ENCODE measurements around the gene PAX7.

The PAX7 gene

DNA sequence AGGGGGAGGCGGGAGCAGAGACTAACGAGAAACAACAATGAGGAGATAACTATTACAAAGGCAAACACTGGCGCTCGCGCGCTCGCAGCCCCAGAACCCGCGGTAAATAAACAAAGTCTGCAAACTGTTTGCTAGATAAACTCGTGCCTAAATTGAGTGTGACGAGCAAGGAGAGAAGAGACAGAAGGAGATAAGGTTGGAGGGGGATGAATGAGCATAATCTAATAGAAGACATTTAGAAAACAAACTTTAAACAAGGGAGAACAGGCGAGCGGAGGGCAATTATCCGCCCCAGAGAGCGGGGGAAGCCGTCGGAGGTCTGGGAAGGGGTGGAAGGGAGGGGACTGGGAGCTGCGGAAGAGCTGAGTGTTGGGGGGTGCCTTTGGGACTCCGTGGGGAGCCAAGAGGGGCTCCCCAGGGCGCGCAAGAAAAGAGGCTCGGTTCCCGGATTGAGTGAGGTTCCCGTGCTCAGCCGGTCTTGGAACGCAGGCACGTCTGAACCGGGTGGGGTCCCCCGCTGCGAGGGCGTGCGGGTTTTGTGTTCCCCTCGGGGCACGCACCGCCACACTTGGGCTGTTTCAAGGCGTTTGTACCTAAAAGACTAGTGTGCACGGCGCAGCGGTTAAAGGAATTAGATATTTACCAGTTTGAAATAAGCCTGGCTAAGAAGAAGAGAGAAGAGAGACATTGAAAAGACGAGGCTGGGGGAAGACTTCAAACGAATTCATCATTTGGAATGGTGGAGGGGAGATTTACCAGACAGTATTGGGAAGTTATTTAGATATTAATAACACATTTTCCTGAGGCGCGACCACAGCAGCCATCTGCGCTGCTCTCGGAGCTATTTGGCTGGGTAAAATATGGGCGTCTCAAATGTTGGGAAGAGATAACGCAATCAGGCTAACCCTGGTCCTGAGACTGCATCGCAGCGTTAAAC, 10.6 kb downstream of the PAX7 start:
- no peak for DNase-seq (ENCODE audit: low read depth)

DNA sequence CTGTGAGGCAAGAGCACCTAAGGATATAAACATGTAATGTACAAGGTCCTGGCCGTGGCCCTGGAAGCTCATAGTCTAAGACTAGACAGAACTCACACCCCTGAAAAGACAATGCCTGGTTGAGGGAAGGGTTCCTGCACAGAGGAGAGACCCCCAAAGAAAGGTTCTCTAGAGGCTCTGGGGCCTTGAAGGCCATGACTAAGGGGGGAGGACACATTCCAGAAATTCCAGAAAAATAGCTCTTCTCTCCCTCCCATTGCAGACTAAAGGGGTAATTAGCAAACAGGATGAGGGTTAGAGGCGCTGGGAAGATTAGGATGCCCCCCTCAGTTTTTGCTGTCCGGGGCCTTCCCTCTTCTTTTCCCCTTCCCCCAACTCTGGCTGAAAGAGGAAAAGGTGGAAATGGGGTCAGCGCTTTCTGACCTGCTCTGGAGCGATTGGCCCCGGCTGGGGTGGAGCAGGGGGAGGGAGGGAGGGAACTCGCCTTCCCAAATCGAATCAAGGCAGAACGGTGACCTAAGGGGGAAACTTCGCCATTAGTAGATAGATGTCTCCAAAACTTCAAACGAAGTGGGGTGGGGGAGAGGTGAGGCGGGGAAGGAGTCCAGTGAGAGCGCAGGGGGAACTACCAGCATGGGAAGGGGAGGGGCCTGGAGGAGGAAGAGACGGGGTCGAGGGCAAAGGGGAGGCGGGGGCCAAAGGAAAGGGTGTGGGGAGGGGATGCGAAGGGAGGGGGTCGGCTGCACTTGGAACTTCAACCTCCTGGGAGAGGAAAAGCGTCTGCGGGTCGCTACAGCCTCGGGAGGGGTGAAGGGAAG, 11.8 kb downstream of the PAX7 start:
- no peak for DNase-seq (ENCODE audit: low read depth)

DNA sequence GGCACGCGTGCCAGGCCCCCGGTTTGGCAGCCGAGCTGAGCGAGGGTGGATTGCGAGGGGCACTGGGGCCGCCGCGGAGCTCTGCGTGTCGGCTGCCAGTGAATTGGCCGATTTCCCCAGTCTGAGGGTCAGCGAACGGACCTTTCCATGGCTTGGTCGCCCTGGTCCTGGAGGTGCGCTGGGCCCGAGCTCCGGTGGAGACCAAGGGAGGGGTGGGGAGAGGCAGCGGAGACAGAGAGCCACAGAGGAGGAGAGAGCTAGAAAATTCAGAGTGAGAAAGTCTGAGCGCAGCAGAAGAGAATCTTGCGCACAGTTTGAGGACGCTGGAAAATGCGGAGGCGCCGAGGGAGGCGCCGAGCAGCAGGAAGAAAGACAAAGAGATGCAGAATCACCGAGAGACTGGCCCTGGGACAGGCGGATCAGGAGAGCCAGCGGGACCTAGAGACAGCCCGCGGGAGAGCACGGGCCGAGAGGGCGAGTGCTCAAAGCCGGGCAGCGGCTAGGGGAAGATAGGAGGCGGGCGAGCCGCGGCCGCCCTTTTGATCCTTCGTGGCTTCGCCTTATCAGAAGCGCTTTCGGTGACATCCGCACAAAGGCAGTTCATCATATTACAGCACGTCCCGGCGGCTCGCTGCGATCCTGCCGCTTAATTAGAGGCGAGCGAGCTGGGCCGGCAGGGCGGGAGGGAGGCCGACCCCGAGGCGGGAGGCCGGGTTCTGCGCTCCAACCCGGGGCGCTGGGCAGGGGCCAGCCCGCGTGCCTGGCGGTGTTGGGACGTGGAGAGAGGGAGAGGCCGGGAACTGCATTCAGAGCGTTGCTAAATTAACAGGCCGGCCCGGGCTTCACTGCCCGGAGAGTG, 12.7 kb downstream of the PAX7 start:
- DNase-seq (ENCODE audit: low read depth): no peak

DNA sequence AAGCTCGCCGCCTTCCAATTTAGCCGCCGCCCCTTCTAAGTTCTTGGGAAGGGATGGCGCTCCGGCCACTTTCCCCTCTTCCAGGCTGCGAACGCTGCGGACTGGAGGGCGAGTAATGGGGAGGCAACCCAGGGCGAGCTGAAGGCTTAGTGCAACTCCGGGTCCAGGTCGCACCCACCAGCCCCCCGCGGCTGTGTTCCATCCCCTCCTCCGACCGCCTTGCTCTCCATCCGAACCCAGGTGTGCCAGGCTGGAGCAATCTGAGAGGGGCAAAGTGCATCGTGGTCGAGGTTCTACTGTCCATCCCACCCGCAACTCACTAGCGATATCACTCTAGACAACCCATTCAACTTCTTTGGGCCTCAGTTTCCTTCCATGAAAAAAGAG, 13.4 kb downstream of the PAX7 start:
- DNase-seq (ENCODE audit: low read depth): no peak

DNA sequence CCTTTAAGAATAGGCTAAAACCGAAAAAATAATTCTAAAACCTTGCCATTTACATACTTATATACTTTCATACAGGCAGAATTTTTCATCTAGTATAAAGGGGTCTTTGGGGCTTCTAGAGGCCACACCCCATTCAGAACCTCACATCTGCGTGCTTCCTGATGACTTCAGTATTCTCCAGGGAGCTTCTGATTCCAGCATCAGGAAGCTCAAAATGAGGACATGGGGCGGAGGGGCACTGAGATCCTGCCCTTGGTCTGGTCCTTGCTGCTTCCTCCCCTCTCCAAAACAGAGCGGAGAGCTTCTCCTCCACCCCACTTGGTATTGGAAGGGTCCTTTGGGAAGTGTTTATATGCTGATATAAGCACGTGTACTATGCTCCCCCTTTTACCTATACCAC, 13.8 kb downstream of the PAX7 start:
- no peak for DNase-seq (ENCODE audit: low read depth)

DNA sequence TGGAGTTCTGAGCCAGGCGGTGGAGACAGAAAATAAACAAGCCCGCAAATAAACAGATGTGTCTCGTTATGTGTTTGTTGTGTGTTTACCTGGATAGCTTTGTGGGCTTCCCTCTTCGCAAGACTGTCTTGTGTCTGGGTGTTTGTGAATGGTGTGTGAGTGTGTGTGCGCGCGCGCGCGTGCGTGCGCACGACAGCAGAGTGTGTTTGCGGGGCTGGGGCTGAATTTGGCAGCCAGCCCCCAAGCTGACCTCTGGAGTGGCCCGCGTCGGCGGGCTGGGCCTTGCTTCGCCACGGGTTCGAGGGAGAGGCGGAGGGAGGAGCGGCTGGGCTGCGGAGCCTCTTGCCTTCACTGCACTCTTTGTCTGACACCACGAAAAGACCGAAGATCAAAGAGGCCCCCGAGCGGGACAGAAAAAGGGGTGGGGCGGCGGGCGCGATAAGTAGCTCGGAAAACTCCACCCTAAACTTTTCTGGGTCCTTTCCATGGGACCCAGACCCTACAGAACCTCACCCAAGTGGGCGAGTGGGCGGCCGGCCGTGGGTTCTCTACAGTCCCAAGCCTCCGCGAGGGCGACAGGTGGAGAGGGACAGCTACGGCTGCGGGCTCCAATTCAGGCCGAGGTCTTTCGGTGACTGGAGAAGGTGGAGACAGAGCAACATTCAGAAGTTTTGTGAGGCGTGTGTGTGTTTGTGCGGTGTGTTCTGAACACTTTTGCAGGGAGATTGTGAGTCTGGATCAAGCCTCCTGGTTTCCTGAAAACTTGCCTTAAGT, 14.5 kb downstream of the PAX7 start:
- DNase-seq (ENCODE audit: low read depth): no peak

DNA sequence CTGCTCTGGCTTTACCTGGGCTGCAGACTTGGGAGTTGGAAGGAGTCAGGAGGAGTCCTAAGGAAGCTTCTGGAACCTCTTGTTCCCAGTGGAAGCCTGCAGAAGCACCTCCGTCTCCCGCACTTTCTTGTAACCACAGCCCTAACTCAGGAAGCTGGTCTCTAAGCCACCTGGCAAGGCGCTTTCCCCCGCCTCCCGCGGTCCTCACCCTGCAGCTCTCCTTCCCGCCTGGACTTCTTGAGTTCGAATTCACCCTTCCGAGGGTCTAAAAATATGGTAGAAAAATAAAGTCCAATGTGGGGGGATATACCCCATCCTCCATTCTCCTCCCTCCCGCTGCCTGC, 15.1 kb downstream of the PAX7 start:
- DNase-seq (ENCODE audit: low read depth): no peak

DNA sequence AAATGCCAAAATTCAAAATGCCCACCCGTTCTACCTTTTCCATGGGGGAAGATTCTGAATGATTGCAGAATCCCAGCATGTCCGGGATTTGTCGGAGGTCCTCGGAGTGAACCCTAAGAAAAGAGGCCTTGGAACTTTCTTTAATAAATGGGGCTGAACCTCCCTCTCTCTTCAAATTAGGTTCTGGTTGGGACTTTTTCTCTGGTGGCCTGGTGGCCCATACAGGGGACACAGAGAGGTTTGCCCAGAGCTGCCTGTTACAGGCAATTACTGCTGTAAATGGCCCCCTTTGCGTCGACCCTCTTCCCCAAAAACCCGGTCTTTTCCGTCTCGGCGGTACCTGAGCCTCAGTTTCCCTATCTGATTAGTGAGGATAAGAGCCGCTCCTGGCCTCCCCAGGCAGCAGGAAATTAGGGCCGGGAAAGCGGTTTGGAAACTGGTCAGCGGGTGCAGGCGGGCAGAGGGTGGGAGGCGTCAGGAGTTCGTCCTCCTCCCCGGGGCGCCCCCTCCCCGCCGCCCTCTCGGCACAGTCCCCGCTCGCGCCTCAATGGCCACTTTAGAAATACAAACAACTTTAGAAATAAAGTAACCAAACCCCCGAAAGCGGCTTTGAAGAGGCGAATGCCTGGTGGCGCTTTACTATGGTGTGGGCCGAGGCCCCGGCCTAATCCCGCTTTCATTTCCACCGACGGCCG, 15.6 kb downstream of the PAX7 start:
- no peak for DNase-seq (ENCODE audit: low read depth)

DNA sequence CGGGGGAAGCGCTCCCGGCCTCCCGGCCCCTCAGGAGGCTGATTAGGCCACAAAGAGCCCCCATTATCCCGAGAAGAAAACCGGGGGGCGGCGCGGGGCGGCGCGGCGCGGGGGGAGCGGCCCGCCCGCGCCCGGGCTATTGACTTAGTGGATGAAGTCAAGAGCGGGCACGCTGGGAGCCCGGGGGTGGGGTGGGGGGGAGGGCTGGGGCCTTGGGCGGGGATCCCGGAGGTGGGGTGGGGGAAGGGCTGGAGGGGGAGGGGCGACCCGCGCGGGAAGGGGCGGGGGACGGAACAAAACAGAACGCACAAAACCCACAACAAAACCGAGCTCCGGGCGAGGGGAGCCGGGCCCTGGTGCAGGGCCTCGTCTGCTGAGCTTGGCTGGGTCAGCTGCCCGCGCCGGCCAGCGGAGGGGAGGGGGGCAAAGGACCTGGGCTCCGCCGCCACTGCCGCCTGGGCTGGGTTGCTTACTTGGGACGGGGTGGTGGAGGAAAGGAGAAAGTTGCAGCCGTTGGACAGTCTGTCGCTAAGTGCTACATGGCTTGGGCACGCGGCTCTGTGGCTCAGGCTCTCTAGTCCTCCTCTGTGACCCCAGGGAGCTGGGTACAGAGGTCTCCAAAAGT, 16.3 kb downstream of the PAX7 start:
- DNase-seq (ENCODE audit: low read depth): no peak

DNA sequence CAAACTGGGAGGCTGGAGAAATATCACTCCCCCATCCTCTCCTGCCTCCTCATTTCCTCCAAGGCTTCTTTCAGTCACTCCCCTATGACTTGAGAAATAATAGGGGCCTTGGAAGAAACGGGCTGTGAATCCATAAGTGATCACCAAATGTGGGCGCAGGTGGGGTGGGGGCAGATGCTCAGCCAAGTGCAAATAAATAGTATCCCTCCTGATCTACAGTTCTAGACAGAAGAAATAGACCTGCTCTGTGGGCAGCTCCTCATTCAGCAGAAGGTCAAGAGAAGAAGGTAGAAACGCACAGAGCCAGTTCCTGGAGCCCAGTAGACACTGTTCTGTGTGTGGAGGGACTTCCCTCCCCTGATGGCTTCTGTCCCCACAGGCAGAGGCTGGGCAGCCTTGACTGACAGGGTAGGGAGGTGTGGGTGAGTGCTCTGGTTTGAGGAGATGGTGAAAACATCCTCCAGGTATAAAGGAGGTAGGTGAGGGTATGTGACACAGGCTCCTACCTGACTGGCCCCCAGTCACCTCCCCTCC, 17.1 kb downstream of the PAX7 start:
- DNase-seq (ENCODE audit: low read depth): no peak

DNA sequence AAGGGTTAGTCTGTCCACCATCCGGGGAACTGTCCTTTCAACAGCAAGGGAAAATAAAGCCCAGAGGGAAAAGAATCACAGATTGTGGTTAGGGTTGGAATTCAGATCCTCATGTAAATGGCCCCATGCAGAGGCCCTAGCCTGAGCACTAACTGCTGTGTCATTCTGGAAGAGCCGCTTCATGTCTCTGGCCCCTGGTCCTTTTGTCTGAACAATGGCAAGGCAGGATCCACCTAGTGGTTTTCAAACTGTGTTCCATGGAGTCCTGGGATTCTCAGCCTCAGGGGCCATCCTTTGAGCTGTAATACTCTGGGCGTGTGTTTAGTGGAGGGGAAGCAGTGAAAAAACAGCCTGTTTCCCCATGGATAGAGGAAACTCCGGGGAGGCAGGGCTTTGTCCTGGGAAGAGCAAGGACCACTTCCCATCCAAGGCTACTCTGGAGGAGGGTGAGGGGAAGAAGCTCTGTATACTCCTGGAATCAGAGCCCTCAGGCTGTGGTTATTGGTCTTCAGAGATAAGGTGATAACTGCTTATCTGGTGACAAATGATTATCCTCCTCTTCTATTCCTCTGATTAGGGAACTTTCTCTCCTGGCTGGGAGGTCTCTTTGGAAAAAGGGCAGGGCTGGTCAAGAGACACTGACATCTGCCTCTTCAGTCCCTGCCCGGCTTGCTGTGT, 19.2 kb downstream of the PAX7 start:
- DNase-seq (ENCODE audit: low read depth): no peak

DNA sequence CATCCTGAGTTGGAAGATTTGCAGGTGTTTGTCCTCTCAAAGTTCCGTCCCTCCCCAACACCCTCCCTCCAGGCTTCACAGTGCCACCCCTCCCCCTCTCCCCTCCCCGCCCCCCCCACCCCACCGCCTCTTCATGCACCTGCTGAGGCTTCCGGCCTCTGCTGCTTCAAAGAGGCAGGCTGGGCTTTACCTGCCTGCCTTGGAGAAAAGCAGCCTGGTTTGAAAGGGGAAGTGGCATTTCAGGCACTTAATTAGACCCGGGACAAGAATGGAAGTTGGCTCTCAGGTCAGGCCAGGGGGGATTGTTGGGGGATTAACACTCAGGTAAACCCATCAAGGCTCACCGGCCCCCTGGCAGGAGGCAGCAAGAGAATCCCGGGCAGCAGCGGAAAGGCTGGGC, 21.1 kb downstream of the PAX7 start:
- DNase-seq (ENCODE audit: low read depth): no peak

DNA sequence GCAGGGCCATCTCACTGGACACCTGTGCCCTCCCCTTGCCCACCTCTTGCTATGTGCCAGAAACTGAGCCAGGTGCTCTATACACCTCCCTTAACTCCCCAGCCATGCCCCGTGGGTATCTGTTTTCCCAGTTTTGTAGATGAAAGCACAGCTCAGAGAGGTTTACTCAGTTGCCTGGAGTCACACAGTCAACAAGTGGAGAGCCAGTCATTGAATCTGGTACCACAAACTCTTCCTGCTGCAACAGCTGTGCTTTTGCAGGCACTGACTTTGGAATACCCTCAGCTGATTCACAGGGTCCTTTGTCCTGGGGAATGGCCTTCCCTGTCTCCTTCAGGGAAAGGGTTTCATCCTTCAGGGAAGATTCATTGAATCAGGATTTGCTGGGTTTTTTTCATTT, 22.1 kb downstream of the PAX7 start:
- DNase-seq (ENCODE audit: low read depth): no peak

DNA sequence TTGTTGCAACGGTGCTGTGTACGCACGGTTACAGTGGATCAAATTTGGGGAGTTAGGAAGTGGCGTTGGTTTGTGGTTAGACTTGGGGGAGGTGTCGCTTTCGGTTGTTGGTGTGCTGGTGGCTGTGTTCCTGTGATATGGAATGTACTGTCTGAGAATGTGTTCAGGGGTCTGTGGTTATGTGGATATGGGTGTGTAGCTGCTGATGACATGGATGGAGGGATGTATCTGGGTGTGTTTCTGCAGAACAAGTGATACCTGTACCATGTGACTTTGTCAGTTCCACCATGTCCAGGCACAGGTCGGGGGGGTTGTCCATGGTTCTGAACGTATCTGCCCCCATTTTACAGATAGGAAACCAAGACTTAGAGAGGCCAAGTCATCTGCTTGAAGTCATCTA, 22.7 kb downstream of the PAX7 start:
- DNase-seq (ENCODE audit: low read depth): peak; percentile 59

DNA sequence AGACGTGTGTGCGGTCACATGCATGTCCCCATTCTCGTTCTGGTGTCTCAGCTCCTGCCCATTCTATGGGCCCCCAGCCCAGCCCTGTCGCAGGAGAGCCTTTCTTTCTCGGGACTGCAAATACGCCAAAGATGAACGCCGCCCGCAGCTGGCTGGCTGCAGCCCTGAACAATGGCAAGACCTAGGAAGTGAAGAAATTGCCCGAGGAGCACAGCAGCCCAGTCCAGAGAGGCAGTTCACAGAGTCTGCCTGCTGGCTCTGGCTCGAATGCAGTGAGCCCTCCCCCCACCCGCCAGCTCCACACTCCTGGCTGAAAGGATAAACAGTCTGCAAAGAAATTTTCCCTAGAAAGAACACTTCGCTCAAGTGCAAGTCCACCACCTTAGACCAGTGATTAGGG, 23.3 kb downstream of the PAX7 start:
- no peak for DNase-seq (ENCODE audit: low read depth)

DNA sequence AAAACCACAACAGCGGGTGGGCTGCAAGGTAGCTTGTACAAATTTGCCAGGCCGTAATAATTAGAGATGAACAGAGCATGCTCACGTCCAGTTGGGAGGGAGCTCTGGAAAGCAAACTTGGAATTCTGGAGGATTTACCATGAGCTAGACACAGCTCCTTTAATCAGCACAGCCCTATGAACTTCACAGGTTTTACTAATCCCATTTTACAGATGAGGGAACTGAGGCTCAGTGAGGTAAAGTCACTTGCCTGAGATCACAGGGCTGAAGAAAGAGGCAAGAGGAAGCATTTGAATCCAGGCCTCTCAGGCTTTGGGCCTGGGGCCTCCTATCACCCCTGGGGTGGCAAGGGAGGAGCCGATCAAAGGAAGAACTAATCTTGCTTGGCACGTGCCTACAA, 24.0 kb downstream of the PAX7 start:
- no peak for DNase-seq (ENCODE audit: low read depth)

DNA sequence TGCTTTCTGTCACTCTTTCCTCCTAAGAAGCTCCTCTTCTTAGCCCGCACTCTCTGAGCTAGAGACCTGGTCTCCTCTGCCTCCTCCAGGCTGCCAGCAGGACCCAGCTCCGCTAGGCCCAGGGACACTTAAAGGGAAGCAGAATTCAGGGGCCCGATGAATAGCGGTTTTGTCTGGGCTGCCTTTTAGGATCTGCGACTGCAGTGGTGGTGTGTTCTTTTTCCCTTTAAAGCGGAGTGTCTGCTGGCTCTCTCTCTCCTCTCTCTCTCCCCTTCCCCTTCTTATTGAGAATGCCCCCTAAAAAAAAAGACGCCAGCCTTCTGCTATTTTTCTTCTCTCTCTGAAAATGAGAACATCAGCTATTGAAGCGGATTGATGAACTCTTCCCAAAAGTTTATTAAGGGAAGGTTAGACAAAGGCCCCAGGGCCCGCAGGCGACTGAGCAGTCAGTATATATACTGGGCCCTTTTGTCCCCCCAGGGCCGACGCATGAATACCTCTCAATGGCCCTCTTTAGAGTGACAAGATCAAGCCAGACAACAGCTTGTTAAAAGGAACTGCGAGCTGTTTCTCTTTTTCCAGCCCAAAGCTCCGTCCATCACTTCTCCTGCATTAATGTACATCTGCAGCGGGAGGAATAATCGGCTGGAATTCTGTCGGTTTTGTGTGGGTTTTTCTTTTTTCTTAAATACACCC, 27.0 kb downstream of the PAX7 start:
- DNase-seq (ENCODE audit: low read depth): no peak

DNA sequence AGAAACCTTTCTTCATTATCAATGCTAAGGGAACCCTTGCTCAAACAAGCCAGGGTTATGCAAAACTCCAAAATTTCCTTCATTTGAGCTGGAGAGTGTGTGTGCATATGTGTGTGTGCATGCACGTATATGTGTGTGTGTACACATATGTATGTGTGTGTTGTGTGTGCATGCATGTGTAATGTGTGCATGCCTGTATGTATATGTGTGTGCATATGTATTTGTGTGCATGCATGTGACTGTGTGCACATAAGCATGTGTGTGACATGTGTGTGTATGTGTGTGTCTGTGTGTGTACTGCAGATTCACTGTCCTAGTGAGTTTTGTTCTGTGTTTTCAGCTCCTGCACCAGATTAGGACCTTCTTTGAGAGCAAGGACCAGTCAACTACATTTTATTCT, 28.2 kb downstream of the PAX7 start:
- DNase-seq (ENCODE audit: low read depth): no peak

Data from CMK (cell line).